ENCODE data around the gene SHOX.

SHOX gene

GRCh38 chrX:630007-630611 lies 482 bp upstream of the SHOX start:
- Mint-ChIP-seq H3K4me1 (peaks cover 8% of the 10 kb centered on the region), H3K27ac (no peak overlapping the region), H3K36me3 (peaks cover 3% of the 10 kb centered on the region), H3K9me3 (peaks cover 13% of the 10 kb centered on the region), H3K27me3 (peaks cover 61% of the 10 kb centered on the region), H3K4me3 (no peak overlapping the region)

- H3K36me3 Mint-ChIP-seq: no peaks in the 10 kb centered on the region
- no peak overlapping the region for H3K27ac Mint-ChIP-seq
- H3K9me3 Mint-ChIP-seq: peaks cover 3% of the 10 kb centered on the region
- H3K27me3 Mint-ChIP-seq: peaks cover 57% of the 10 kb centered on the region
- peaks cover 6% of the 10 kb centered on the region for H3K4me1 Mint-ChIP-seq
- H3K4me3 Mint-ChIP-seq: no peak overlapping the region
These were observed 1.3 kb downstream of the SHOX start for GRCh38 chrX:631802-632365.

- peaks cover 56% of the 10 kb centered on the region for H3K27me3 Mint-ChIP-seq
- no peak overlapping the region for H3K27ac Mint-ChIP-seq
- no peaks in the 10 kb centered on the region for H3K9me3 Mint-ChIP-seq
- no peak overlapping the region for H3K4me3 Mint-ChIP-seq
- H3K36me3 Mint-ChIP-seq: no peaks in the 10 kb centered on the region
- peaks cover 7% of the 10 kb centered on the region for H3K4me1 Mint-ChIP-seq
These were observed 1.9 kb downstream of the SHOX start for GRCh38 chrX:632366-633042.

- Mint-ChIP-seq H3K4me1 (peaks cover 15% of the 10 kb centered on the region), H3K27ac (no peak overlapping the region), H3K9me3 (no peaks in the 10 kb centered on the region), H3K36me3 (no peaks in the 10 kb centered on the region), H3K4me3 (no peak overlapping the region), H3K27me3 (peaks cover 58% of the 10 kb centered on the region)
These were observed 2.7 kb downstream of the SHOX start for GRCh38 chrX:633043-633984.

- Mint-ChIP-seq H3K4me1 (peaks cover 15% of the 10 kb centered on the region), H3K27ac (no peak overlapping the region), H3K27me3 (peaks cover 55% of the 10 kb centered on the region), H3K9me3 (no peaks in the 10 kb centered on the region), H3K4me3 (no peak overlapping the region), H3K36me3 (no peaks in the 10 kb centered on the region)
These were observed 3.7 kb downstream of the SHOX start for GRCh38 chrX:633985-634958.

GRCh38 chrX:635428-636090 lies 5.0 kb downstream of the SHOX start:
- H3K9me3 Mint-ChIP-seq: no peaks in the 10 kb centered on the region
- H3K27ac Mint-ChIP-seq: no peak overlapping the region
- H3K4me3 Mint-ChIP-seq: no peak overlapping the region
- no peaks in the 10 kb centered on the region for H3K36me3 Mint-ChIP-seq
- peaks cover 15% of the 10 kb centered on the region for H3K4me1 Mint-ChIP-seq
- peaks cover 55% of the 10 kb centered on the region for H3K27me3 Mint-ChIP-seq

- H3K27ac Mint-ChIP-seq: no peak overlapping the region
- peak overlapping the region; percentile 20 for H3K4me3 Mint-ChIP-seq
These were observed 6.5 kb downstream of the SHOX start for GRCh38 chrX:636981-637659.

GRCh38 chrX:637660-638481 lies 7.3 kb downstream of the SHOX start:
- H3K36me3 Mint-ChIP-seq: no peaks in the 10 kb centered on the region
- H3K27me3 Mint-ChIP-seq: peaks cover 45% of the 10 kb centered on the region
- no peaks in the 10 kb centered on the region for H3K9me3 Mint-ChIP-seq
- no peak overlapping the region for H3K27ac Mint-ChIP-seq
- H3K4me3 Mint-ChIP-seq: peak overlapping the region; percentile 20
- H3K4me1 Mint-ChIP-seq: peaks cover 15% of the 10 kb centered on the region

More at GRCh38 chrX:636981-637659, 6.5 kb downstream of the SHOX start:
- Mint-ChIP-seq H3K27me3 (peaks cover 50% of the 10 kb centered on the region), H3K4me1 (peaks cover 15% of the 10 kb centered on the region), H3K9me3 (no peaks in the 10 kb centered on the region), H3K36me3 (no peaks in the 10 kb centered on the region)

- no peaks in the 10 kb centered on the region for H3K9me3 Mint-ChIP-seq
- no peak overlapping the region for H3K4me3 Mint-ChIP-seq
- H3K4me1 Mint-ChIP-seq: peaks cover 15% of the 10 kb centered on the region
- H3K27ac Mint-ChIP-seq: no peak overlapping the region
- no peaks in the 10 kb centered on the region for H3K36me3 Mint-ChIP-seq
- peaks cover 40% of the 10 kb centered on the region for H3K27me3 Mint-ChIP-seq
These were observed 8.0 kb downstream of the SHOX start for GRCh38 chrX:638482-639131.

- no peak overlapping the region for H3K4me3 Mint-ChIP-seq
- no peak overlapping the region for H3K27ac Mint-ChIP-seq
- peaks cover 39% of the 10 kb centered on the region for H3K27me3 Mint-ChIP-seq
- no peaks in the 10 kb centered on the region for H3K9me3 Mint-ChIP-seq
- peaks cover 15% of the 10 kb centered on the region for H3K4me1 Mint-ChIP-seq
- no peaks in the 10 kb centered on the region for H3K36me3 Mint-ChIP-seq
These were observed 8.6 kb downstream of the SHOX start for GRCh38 chrX:639151-639550.

- Mint-ChIP-seq H3K4me3 (no peak overlapping the region), H3K36me3 (no peaks in the 10 kb centered on the region), H3K27ac (no peak overlapping the region), H3K9me3 (no peaks in the 10 kb centered on the region), H3K4me1 (peaks cover 15% of the 10 kb centered on the region), H3K27me3 (peaks cover 36% of the 10 kb centered on the region)
These were observed 10.1 kb downstream of the SHOX start for GRCh38 chrX:640641-641040.

- Mint-ChIP-seq H3K4me3 (no peak overlapping the region), H3K27me3 (peaks cover 37% of the 10 kb centered on the region), H3K27ac (no peak overlapping the region), H3K4me1 (peaks cover 14% of the 10 kb centered on the region), H3K9me3 (no peaks in the 10 kb centered on the region), H3K36me3 (no peaks in the 10 kb centered on the region)
These were observed 11.3 kb downstream of the SHOX start for GRCh38 chrX:641671-642435.
